Epithelial cell of prostate (primary cell): ENCODE measurements around the gene SIL1.
"Not testable (repeated sequence)": the region's sequence is repeated elsewhere in the genome, so short reads cannot be mapped to it uniquely, and the experiment has no call there.

ENCODE experiments used
- DNase-seq: peaks from one replicate; pipeline ENCODE4 v3.0.0-alpha.2; 2011; ENCODE audit warnings: low read depth, low spot score
- H3K27ac ChIP-seq: fragments of 450-650 bp; 2 replicates; pipeline ENCODE4 v1.5.1; 2017; ENCODE audit warnings: mild to moderate bottlenecking

The SIL1 gene

GRCh38 chr5:138935466-138935865, 262.7 kb downstream of the SIL1 start:
- no peak overlapping the region for H3K27ac ChIP-seq
- DNase-seq: no peak

GRCh38 chr5:138934971-138935370, 263.2 kb downstream of the SIL1 start:
- no peak overlapping the region for H3K27ac ChIP-seq
- DNase-seq: no peak

GRCh38 chr5:138933522-138934290, 264.5 kb downstream of the SIL1 start:
- no peak for DNase-seq
- no peak overlapping the region for H3K27ac ChIP-seq

GRCh38 chr5:138932171-138932810, 265.9 kb downstream of the SIL1 start:
- no peak overlapping the region for H3K27ac ChIP-seq
- no peak for DNase-seq

- no peak overlapping the region for H3K27ac ChIP-seq
- no peak for DNase-seq
Measured at GRCh38 chr5:138930371-138931097, 267.6 kb downstream of the SIL1 start.

- no peak for DNase-seq
- H3K27ac ChIP-seq: no peak overlapping the region
Measured at GRCh38 chr5:138929571-138929955, 268.6 kb downstream of the SIL1 start.

- no peak overlapping the region for H3K27ac ChIP-seq
- DNase-seq: no peak
Measured at GRCh38 chr5:138927979-138928378, 270.2 kb downstream of the SIL1 start.

- DNase-seq: no peak
- no peak overlapping the region for H3K27ac ChIP-seq
Measured at GRCh38 chr5:138927544-138927943, 270.6 kb downstream of the SIL1 start.

- no peak overlapping the region for H3K27ac ChIP-seq
- DNase-seq: no peak
Measured at GRCh38 chr5:138926688-138927448, 271.3 kb downstream of the SIL1 start.

GRCh38 chr5:138926257-138926656, 271.9 kb downstream of the SIL1 start:
- H3K27ac ChIP-seq: no peak overlapping the region
- no peak for DNase-seq

GRCh38 chr5:138925090-138925635, 273.0 kb downstream of the SIL1 start:
- H3K27ac ChIP-seq: no peak overlapping the region
- DNase-seq: no peak

GRCh38 chr5:138922494-138922893, 275.7 kb downstream of the SIL1 start:
- no peak for DNase-seq
- H3K27ac ChIP-seq: no peak overlapping the region

- not testable (repeated sequence) for H3K27ac ChIP-seq, DNase-seq
Measured at GRCh38 chr5:138921362-138921761, 276.8 kb downstream of the SIL1 start.

- no peak overlapping the region for H3K27ac ChIP-seq
- DNase-seq: no peak
Measured at GRCh38 chr5:138920181-138920580, 278.0 kb downstream of the SIL1 start.

GRCh38 chr5:138918686-138919085, 279.5 kb downstream of the SIL1 start:
- no peak for DNase-seq
- no peak overlapping the region for H3K27ac ChIP-seq

- H3K27ac ChIP-seq: no peak overlapping the region
- no peak for DNase-seq
Measured at GRCh38 chr5:138914338-138914737, 283.8 kb downstream of the SIL1 start.

GRCh38 chr5:138913773-138914172, 284.4 kb downstream of the SIL1 start:
- DNase-seq: no peak
- no peak overlapping the region for H3K27ac ChIP-seq

- DNase-seq: no peak
- H3K27ac ChIP-seq: no peak overlapping the region
Measured at GRCh38 chr5:138912093-138912492, 286.1 kb downstream of the SIL1 start.

- no peak for DNase-seq
Measured at GRCh38 chr5:138911441-138911840, 286.7 kb downstream of the SIL1 start.

GRCh38 chr5:138910546-138911185, 287.5 kb downstream of the SIL1 start:
- DNase-seq: no peak
- no peak overlapping the region for H3K27ac ChIP-seq

More at GRCh38 chr5:138911441-138911840, 286.7 kb downstream of the SIL1 start:
- H3K27ac ChIP-seq: no peak overlapping the region
